ENCODE results near the gene UBE2O.

UBE2O gene

GRCh38 chr17:76476736-76477135, 23.8 kb upstream of the UBE2O start:
- peaks cover 5% of the 10 kb centered on the region; the same call in 1 of the 2 replicates for H3K36me3 ChIP-seq (replicated peaks; ENCODE audit: insufficient read depth, low read length)
- no peak overlapping the region for H3K9ac ChIP-seq (ENCODE audit: low read length)
- H3K79me2 ChIP-seq (ENCODE audit: low read length) = peaks cover 12% of the 10 kb centered on the region; the same call in 1 of the 2 replicates
- H3F3A ChIP-seq (ENCODE audit: insufficient read depth, low read length) = peaks cover 16% of the 10 kb centered on the region
- peaks cover 8% of the 10 kb centered on the region; the same call in 1 of the 2 replicates for H3K4me1 ChIP-seq (ENCODE audit: low read length)
- no peaks in the 10 kb centered on the region for H4K20me1 ChIP-seq (ENCODE audit: insufficient read depth, low read length)
- no peaks in the 10 kb centered on the region for H3K27me3 ChIP-seq (replicated peaks; ENCODE audit: insufficient read depth, low read length)
- H3K9me3 ChIP-seq (replicated peaks; ENCODE audit: insufficient read depth, low read length) = no peaks in the 10 kb centered on the region
- H3K9me2 ChIP-seq (replicated peaks; ENCODE audit: insufficient read depth, low read length) = no peaks in the 10 kb centered on the region
- TF ChIP-seq, protein P1, sequence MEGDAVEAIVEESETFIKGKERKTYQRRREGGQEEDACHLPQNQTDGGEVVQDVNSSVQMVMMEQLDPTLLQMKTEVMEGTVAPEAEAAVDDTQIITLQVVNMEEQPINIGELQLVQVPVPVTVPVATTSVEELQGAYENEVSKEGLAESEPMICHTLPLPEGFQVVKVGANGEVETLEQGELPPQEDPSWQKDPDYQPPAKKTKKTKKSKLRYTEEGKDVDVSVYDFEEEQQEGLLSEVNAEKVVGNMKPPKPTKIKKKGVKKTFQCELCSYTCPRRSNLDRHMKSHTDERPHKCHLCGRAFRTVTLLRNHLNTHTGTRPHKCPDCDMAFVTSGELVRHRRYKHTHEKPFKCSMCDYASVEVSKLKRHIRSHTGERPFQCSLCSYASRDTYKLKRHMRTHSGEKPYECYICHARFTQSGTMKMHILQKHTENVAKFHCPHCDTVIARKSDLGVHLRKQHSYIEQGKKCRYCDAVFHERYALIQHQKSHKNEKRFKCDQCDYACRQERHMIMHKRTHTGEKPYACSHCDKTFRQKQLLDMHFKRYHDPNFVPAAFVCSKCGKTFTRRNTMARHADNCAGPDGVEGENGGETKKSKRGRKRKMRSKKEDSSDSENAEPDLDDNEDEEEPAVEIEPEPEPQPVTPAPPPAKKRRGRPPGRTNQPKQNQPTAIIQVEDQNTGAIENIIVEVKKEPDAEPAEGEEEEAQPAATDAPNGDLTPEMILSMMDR (IDR thresholded peaks at IDR 0.05; ENCODE audit: low read length) = no peak
- TF ChIP-seq EZH2phosphoT487 (IDR thresholded peaks at IDR 0.05; ENCODE audit: low read length) (no peak), EZH2 (optimal IDR thresholded peaks at IDR 0.05; ENCODE audit: low read depth, low read length) (no peak)
- H2AFZ ChIP-seq (ENCODE audit: low read length) = no peak overlapping the region
- DNase-seq = no peak
- no peak overlapping the region for H3K27ac ChIP-seq (ENCODE audit: low read length)
- H3K4me3 ChIP-seq (ENCODE audit: low read length) = no peak overlapping the region
- no peak overlapping the region for H3K4me2 ChIP-seq (ENCODE audit: low read depth, low read length)

- Histone ChIP-seq H3K36me3 (replicated peaks; ENCODE audit: insufficient read depth, low read length) (peaks cover 5% of the 10 kb centered on the region; the same call in 1 of the 2 replicates), H3K9me2 (replicated peaks; ENCODE audit: insufficient read depth, low read length) (no peaks in the 10 kb centered on the region), H2AFZ (ENCODE audit: low read length) (no peak overlapping the region), H3K9me3 (replicated peaks; ENCODE audit: insufficient read depth, low read length) (no peaks in the 10 kb centered on the region), H4K20me1 (ENCODE audit: insufficient read depth, low read length) (no peaks in the 10 kb centered on the region), H3K27ac (ENCODE audit: low read length) (no peak overlapping the region), H3F3A (ENCODE audit: insufficient read depth, low read length) (peaks cover 2% of the 10 kb centered on the region), H3K4me1 (ENCODE audit: low read length) (peaks cover 2% of the 10 kb centered on the region; the same call in 1 of the 2 replicates), H3K9ac (ENCODE audit: low read length) (no peak overlapping the region), H3K79me2 (ENCODE audit: low read length) (peaks cover 9% of the 10 kb centered on the region; the same call in 1 of the 2 replicates), H3K4me2 (ENCODE audit: low read depth, low read length) (no peak overlapping the region), H3K4me3 (ENCODE audit: low read length) (no peak overlapping the region), H3K27me3 (replicated peaks; ENCODE audit: insufficient read depth, low read length) (no peaks in the 10 kb centered on the region)
- DNase-seq = no peak
- TF ChIP-seq EZH2 (optimal IDR thresholded peaks at IDR 0.05; ENCODE audit: low read depth, low read length) (no peak), EZH2phosphoT487 (IDR thresholded peaks at IDR 0.05; ENCODE audit: low read length) (no peak)
- TF ChIP-seq, protein P1 (IDR thresholded peaks at IDR 0.05; ENCODE audit: low read length) = no peak
Observed at GRCh38 chr17:76475302-76475701, 22.4 kb upstream of the UBE2O start.

DNA sequence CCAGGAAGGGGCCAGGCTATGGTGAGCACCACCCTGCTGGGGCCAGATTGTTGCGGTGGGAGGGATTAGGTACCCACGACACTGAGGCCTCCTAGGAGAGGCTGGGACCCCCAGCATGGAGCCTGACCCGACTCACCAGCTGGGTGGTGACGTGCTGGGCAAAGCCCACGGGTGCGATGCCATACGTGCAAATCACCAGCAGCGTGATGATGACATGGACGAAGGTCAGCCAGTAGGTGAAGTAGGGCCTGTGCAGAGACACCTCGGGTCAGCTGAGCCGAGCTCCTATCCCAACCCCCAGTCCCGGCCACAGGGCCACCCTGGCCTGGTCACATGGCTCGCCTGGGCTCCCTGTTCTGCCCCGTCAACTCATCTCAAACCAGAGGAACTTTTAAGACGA, 21.9 kb upstream of the UBE2O start:
- no peak overlapping the region for H3K4me3 ChIP-seq (ENCODE audit: low read length)
- H2AFZ ChIP-seq (ENCODE audit: low read length) = no peak overlapping the region
- no peaks in the 10 kb centered on the region for H3K9me3 ChIP-seq (replicated peaks; ENCODE audit: insufficient read depth, low read length)
- H3K9ac ChIP-seq (ENCODE audit: low read length) = no peak overlapping the region
- peaks cover 5% of the 10 kb centered on the region; the same call in 1 of the 2 replicates for H3K36me3 ChIP-seq (replicated peaks; ENCODE audit: insufficient read depth, low read length)
- H3K27ac ChIP-seq (ENCODE audit: low read length) = no peak overlapping the region
- no peak for DNase-seq
- H3K4me1 ChIP-seq (ENCODE audit: low read length) = no peaks in the 10 kb centered on the region
- H3K9me2 ChIP-seq (replicated peaks; ENCODE audit: insufficient read depth, low read length) = no peaks in the 10 kb centered on the region
- no peaks in the 10 kb centered on the region for H4K20me1 ChIP-seq (ENCODE audit: insufficient read depth, low read length)
- no peaks in the 10 kb centered on the region for H3F3A ChIP-seq (ENCODE audit: insufficient read depth, low read length)
- H3K27me3 ChIP-seq (replicated peaks; ENCODE audit: insufficient read depth, low read length) = no peaks in the 10 kb centered on the region
- TF ChIP-seq, protein P1 (IDR thresholded peaks at IDR 0.05; ENCODE audit: low read length) = no peak
- no peak for TF ChIP-seq EZH2 (optimal IDR thresholded peaks at IDR 0.05; ENCODE audit: low read depth, low read length)
- TF ChIP-seq EZH2phosphoT487 (IDR thresholded peaks at IDR 0.05; ENCODE audit: low read length) = no peak
- H3K4me2 ChIP-seq (ENCODE audit: low read depth, low read length) = no peak overlapping the region
- H3K79me2 ChIP-seq (ENCODE audit: low read length) = peaks cover 8% of the 10 kb centered on the region; the same call in 1 of the 2 replicates

Measured in MM.1S (cell line).